Tibial nerve (tissue), 4 donors: Measurements from ENCODE around the gene CCDC87.

Source experiments
- EP300 ChIP-seq, 2 donors: sonication (generic); formaldehyde crosslinking; IDR thresholded peaks; one replicate each; pipeline ENCODE4 v1.6.1; 2017; ENCODE audit warnings: antibody characterized with exemption in 2 of 2, mild to moderate bottlenecking in 1 of 2
- POLR2A ChIP-seq, 2 donors: fragments of 450-650 bp; IDR thresholded peaks; one replicate each; pipeline ENCODE4 v1.6.1; 2017; ENCODE audit warnings: antibody characterized with exemption in 2 of 2, mild to moderate bottlenecking in 2 of 2, moderate library complexity in 2 of 2
- TF ChIP-seq, protein P1 (sequence below), 5 experiments: fragments of 200-600 bp in 3 of 5; fragments of 450-650 bp in 2 of 5; sonication (generic) in 3 of 5; IDR thresholded peaks; one replicate each; pipeline ENCODE4 v1.5.1; 2016 to 2019; ENCODE audit warnings: antibody characterized with exemption in 5 of 5, mild to moderate bottlenecking in 3 of 5, moderate library complexity in 2 of 5

DNA sequence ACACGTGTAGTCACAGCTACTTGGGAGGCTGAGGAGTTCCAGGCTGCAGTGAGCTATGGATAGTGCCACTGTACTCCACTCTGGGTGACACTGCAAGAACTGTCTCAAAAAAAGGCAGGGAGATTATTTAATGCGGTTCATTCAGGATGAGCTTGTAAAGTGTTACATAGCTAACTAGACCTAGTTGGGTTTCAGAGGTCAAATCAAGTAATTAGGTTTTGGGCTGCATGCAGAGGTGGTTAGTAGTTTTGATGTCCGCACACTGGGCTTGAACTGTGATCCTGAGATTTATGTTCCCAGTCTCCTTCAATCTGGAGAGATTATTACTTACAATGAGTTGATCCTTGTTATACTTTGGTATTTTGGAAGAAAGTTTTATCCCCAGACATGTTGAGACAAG is 43.5 kb upstream of the CCDC87 start:
- TF ChIP-seq, protein P1, sequence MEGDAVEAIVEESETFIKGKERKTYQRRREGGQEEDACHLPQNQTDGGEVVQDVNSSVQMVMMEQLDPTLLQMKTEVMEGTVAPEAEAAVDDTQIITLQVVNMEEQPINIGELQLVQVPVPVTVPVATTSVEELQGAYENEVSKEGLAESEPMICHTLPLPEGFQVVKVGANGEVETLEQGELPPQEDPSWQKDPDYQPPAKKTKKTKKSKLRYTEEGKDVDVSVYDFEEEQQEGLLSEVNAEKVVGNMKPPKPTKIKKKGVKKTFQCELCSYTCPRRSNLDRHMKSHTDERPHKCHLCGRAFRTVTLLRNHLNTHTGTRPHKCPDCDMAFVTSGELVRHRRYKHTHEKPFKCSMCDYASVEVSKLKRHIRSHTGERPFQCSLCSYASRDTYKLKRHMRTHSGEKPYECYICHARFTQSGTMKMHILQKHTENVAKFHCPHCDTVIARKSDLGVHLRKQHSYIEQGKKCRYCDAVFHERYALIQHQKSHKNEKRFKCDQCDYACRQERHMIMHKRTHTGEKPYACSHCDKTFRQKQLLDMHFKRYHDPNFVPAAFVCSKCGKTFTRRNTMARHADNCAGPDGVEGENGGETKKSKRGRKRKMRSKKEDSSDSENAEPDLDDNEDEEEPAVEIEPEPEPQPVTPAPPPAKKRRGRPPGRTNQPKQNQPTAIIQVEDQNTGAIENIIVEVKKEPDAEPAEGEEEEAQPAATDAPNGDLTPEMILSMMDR (IDR thresholded peaks at IDR 0.05) = no peak
- no peak for TF ChIP-seq POLR2A (IDR thresholded peaks at IDR 0.05)
- no peak for TF ChIP-seq EP300 (IDR thresholded peaks at IDR 0.05)
